ENCODE data around the gene ADD1. TPM values are rescaled to one million over a fixed set of nuclear protein-coding genes. Genes with fewer than 3 reads are reported as not detected.
"Not testable (repeated sequence)": the region's sequence is repeated elsewhere in the genome, so short reads cannot be mapped to it uniquely, and the experiment has no call there.

ADD1 gene
- total and polyA plus RNA-seq, 2 of the 13 experiments (the other 11 are each of a cell fraction or from before 2014, with no cell fraction given): 73.9 to 122 TPM

DNA sequence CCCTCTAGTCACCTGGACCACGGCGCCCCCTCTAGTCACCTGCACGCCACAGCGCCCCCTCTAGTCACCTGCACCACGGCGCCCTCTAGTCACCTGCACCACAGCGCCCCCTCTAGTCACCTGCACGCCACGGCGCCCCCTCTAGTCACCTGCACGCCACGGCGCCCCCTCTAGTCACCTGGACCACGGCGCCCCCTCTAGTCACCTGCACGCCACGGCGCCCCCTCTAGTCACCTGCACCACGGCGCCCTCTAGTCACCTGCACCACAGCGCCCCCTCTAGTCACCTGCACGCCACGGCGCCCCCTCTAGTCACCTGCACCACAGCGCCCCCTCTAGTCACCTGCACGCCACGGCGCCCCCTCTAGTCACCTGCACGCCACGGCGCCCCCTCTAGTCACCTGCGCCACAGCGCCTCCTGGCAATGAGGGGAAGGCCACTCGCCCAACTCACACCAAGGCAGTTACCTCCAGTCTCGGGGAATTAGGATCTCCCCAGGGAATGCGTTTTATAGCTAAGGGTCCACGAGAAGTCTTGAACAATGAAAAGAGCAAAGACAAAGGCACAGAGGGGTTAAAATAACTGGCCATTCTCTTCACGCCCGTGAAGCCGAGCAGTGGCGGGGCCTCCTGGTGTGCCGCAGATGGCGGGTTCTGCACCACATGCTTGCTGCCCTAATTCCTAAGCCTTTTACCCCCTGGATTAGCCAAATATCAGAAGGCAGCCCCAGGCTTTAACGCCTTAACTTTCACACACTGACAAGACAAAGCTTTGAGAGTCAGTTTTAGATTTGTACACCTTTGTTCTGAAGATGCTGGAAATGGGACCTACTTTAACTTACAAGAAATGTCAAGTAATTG is 111.8 kb downstream of the ADD1 start:
- H3K4me3 ChIP-seq (replicated peaks in 1 of 3; ENCODE audit: insufficient read depth in 1 of 3, low read depth in 2 of 3, low read length in 3 of 3); H3K9me3 ChIP-seq (ENCODE audit: low read length); H3K27me3 ChIP-seq (ENCODE audit: control insufficient read depth in 1 of 2, insufficient read depth in 2 of 2, low read length in 2 of 2); H3K9ac ChIP-seq (ENCODE audit: insufficient read depth, low read depth, low read length); intact Hi-C loops (cut with micrococcal nuclease; ENCODE audit: unreplicated experiment); in situ Hi-C loops (cut with HindIII; ENCODE audit: extremely low pct_ligation_motif_present, low pct_unique_long_range_greater_than_20kb); DNase-seq (ENCODE audit: low spot score); ATAC-seq; H2AFZ ChIP-seq (ENCODE audit: low read length); FAIRE-seq; POLR2A ChIA-PET; BruUV-seq (replicated peaks); H3K4me2 ChIP-seq (ENCODE audit: low read depth, low read length): not testable (repeated sequence)
- H3K79me2 ChIP-seq (ENCODE audit: insufficient read depth, low read length): peaks cover 22% of the 10 kb centered on the region
- peaks cover 24 to 67% of the 10 kb centered on the region in 2 experiments for H3K36me3 ChIP-seq (replicated peaks in 1 of 2; ENCODE audit: control insufficient read depth in 1 of 2, insufficient read depth in 2 of 2, low read length in 2 of 2)
- H3K4me1 ChIP-seq (ENCODE audit: insufficient read depth, low read length): peaks cover 40% of the 10 kb centered on the region; the same call in 1 of the 2 replicates
- CTCF ChIA-PET (ENCODE audit: low intra/inter-chr PET ratio, low total read pairs): interaction anchor here (0.7 to 2.0 kb wide), 7 partner anchors 10 to 514 kb away, joined by 3 to 6 read pairs (median 4); partner anchors contain the start of gene TNIP2
- H3K27ac ChIP-seq (ENCODE audit: extremely low read length, insufficient read depth, low read length): peak overlapping the region; percentile 26
- WGBS (ENCODE audit: low lambda C conversion rate): 98% methylated on average over 44 of the region's 44 CpGs
- H4K20me1 ChIP-seq (ENCODE audit: insufficient read depth, low read length): peaks cover 11% of the 10 kb centered on the region
- TF ChIP-seq, protein P1, sequence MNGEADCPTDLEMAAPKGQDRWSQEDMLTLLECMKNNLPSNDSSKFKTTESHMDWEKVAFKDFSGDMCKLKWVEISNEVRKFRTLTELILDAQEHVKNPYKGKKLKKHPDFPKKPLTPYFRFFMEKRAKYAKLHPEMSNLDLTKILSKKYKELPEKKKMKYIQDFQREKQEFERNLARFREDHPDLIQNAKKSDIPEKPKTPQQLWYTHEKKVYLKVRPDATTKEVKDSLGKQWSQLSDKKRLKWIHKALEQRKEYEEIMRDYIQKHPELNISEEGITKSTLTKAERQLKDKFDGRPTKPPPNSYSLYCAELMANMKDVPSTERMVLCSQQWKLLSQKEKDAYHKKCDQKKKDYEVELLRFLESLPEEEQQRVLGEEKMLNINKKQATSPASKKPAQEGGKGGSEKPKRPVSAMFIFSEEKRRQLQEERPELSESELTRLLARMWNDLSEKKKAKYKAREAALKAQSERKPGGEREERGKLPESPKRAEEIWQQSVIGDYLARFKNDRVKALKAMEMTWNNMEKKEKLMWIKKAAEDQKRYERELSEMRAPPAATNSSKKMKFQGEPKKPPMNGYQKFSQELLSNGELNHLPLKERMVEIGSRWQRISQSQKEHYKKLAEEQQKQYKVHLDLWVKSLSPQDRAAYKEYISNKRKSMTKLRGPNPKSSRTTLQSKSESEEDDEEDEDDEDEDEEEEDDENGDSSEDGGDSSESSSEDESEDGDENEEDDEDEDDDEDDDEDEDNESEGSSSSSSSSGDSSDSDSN (CRISPR knock-in tag; IDR thresholded peaks at IDR 0.05): 0 out of 2 replicates have a peak, but pooled peaks have one; percentile 29
- TF ChIP-seq TAF15 (IDR thresholded peaks at IDR 0.05; ENCODE audit: low read depth, low read length, poor library complexity, severe bottlenecking) (peak; percentile 34), ZMYM3 (CRISPR knock-in tag; IDR thresholded peaks at IDR 0.05) (peak; percentile 28; the same call in 1 of the 2 replicates), ZMYM2 (CRISPR knock-in tag; IDR thresholded peaks at IDR 0.05) (peak; percentile 59; the same call in 1 of the 2 replicates), FIP1L1 (IDR thresholded peaks at IDR 0.05; ENCODE audit: borderline replicate concordance, insufficient read depth, low read depth, low read length) (0 out of 2 replicates have a peak, but pooled peaks have one; percentile 50), RBFOX2 (IDR thresholded peaks at IDR 0.05; ENCODE audit: low read depth, low read length) (peak; percentile 73), AGO2 (optimal IDR thresholded peaks at IDR 0.05; ENCODE audit: low read depth, low read length) (peak; percentile 40), HNRNPL (IDR thresholded peaks at IDR 0.05; ENCODE audit: low read depth, low read length) (peak; percentile 35; the same call in 1 of the 2 replicates), PCBP1 (IDR thresholded peaks at IDR 0.05; ENCODE audit: borderline replicate concordance, low read depth, low read length) (0 out of 2 replicates have a peak, but pooled peaks have one; percentile 12)
- TF ChIP-seq, protein P2, sequence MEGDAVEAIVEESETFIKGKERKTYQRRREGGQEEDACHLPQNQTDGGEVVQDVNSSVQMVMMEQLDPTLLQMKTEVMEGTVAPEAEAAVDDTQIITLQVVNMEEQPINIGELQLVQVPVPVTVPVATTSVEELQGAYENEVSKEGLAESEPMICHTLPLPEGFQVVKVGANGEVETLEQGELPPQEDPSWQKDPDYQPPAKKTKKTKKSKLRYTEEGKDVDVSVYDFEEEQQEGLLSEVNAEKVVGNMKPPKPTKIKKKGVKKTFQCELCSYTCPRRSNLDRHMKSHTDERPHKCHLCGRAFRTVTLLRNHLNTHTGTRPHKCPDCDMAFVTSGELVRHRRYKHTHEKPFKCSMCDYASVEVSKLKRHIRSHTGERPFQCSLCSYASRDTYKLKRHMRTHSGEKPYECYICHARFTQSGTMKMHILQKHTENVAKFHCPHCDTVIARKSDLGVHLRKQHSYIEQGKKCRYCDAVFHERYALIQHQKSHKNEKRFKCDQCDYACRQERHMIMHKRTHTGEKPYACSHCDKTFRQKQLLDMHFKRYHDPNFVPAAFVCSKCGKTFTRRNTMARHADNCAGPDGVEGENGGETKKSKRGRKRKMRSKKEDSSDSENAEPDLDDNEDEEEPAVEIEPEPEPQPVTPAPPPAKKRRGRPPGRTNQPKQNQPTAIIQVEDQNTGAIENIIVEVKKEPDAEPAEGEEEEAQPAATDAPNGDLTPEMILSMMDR (CRISPR knock-in tag; IDR thresholded peaks at IDR 0.05): peak; percentile 67
- TF ChIP-seq, protein P3, sequence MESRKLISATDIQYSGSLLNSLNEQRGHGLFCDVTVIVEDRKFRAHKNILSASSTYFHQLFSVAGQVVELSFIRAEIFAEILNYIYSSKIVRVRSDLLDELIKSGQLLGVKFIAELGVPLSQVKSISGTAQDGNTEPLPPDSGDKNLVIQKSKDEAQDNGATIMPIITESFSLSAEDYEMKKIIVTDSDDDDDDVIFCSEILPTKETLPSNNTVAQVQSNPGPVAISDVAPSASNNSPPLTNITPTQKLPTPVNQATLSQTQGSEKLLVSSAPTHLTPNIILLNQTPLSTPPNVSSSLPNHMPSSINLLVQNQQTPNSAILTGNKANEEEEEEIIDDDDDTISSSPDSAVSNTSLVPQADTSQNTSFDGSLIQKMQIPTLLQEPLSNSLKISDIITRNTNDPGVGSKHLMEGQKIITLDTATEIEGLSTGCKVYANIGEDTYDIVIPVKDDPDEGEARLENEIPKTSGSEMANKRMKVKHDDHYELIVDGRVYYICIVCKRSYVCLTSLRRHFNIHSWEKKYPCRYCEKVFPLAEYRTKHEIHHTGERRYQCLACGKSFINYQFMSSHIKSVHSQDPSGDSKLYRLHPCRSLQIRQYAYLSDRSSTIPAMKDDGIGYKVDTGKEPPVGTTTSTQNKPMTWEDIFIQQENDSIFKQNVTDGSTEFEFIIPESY (CRISPR knock-in tag; IDR thresholded peaks at IDR 0.05): peak; percentile 98
- TF ChIP-seq, protein P4, sequence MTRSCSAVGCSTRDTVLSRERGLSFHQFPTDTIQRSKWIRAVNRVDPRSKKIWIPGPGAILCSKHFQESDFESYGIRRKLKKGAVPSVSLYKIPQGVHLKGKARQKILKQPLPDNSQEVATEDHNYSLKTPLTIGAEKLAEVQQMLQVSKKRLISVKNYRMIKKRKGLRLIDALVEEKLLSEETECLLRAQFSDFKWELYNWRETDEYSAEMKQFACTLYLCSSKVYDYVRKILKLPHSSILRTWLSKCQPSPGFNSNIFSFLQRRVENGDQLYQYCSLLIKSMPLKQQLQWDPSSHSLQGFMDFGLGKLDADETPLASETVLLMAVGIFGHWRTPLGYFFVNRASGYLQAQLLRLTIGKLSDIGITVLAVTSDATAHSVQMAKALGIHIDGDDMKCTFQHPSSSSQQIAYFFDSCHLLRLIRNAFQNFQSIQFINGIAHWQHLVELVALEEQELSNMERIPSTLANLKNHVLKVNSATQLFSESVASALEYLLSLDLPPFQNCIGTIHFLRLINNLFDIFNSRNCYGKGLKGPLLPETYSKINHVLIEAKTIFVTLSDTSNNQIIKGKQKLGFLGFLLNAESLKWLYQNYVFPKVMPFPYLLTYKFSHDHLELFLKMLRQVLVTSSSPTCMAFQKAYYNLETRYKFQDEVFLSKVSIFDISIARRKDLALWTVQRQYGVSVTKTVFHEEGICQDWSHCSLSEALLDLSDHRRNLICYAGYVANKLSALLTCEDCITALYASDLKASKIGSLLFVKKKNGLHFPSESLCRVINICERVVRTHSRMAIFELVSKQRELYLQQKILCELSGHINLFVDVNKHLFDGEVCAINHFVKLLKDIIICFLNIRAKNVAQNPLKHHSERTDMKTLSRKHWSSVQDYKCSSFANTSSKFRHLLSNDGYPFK (CRISPR knock-in tag; IDR thresholded peaks at IDR 0.05; ENCODE audit: borderline replicate concordance): peak; percentile 25; the same call in 1 of the 2 replicates
